Breast epithelium (tissue), 4 donors: ENCODE data around the gene C4BPB. TPM values are rescaled to one million over a fixed set of nuclear protein-coding genes. Genes with fewer than 3 reads are reported as not detected.
"Not testable (repeated sequence)": the region's sequence is repeated elsewhere in the genome, so short reads cannot be mapped to it uniquely, and the experiment has no call there.

Source experiments
- DNase-seq, 2 donors: peaks; one replicate each; pipeline ENCODE4 v3.0.0-alpha.2; 2019; ENCODE audit warnings: low spot score in 2 of 2
- H3K27ac ChIP-seq, 2 donors: fragments of 200-600 bp; sonication (generic) in 1 of 2; one replicate each; pipeline ENCODE4 v1.5.1; 2016 to 2019; ENCODE audit warnings: mild to moderate bottlenecking in 1 of 2
- H3K27me3 ChIP-seq, 2 donors: fragments of 200-600 bp; sonication (generic) in 1 of 2; one replicate each; pipeline versions ENCODE4 v1.5.1 to v1.6.0; 2017 to 2019; ENCODE audit warnings: control low read depth in 1 of 2, mild to moderate bottlenecking in 1 of 2
- H3K36me3 ChIP-seq: fragments of 200-600 bp; one replicate; pipeline ENCODE4 v1.5.1; 2019
- H3K4me1 ChIP-seq, 2 donors: fragments of 200-600 bp; sonication (generic); one replicate each; pipeline ENCODE4 v1.5.1; 2016 to 2019; ENCODE audit warnings: control low read depth in 1 of 2
- H3K4me3 ChIP-seq, 3 donors: fragments of 200-600 bp; sonication (generic); 1 replicate in 2 of 3; 2 replicates in 1 of 3; pipeline ENCODE4 v1.5.1; 2016 to 2019; ENCODE audit warnings: mild to moderate bottlenecking in 3 of 3, moderate library complexity in 2 of 3
- H3K9me3 ChIP-seq, 2 donors: fragments of 200-600 bp; sonication (generic) in 1 of 2; one replicate each; pipeline ENCODE4 v1.5.1; 2016 to 2019; ENCODE audit warnings: control low read depth in 1 of 2
- POLR2A ChIP-seq: fragments of 450-650 bp; IDR thresholded peaks from one replicate; pipeline ENCODE4 v1.6.1; 2016; ENCODE audit warnings: antibody characterized with exemption, mild to moderate bottlenecking, moderate library complexity
- POLR2AphosphoS5 ChIP-seq, 3 donors: sonication (generic); formaldehyde crosslinking; IDR thresholded peaks; one replicate each; pipeline ENCODE4 v1.6.1; 2017; ENCODE audit warnings: antibody characterized with exemption in 3 of 3
- intact Hi-C: fragments of 100-400 bp; cut with DNase I; formaldehyde crosslinking; loops from one replicate; pipeline ENCODE4 v1.15.1; 2023; ENCODE audit warnings: low total_unique reads
- total RNA-seq, 3 donors: library from RNA; depleted of rRNA; stranded (reverse); fragments of >200 nt; gene quantifications; one replicate each; pipeline ENCODE4 v1.1.0, GENCODE V29; 2016
- TF ChIP-seq, protein P1 (sequence below), 3 donors: fragments of 450-650 bp; IDR thresholded peaks; one replicate each; pipeline ENCODE4 v1.5.1; 2016 to 2017; ENCODE audit warnings: antibody characterized with exemption in 3 of 3, mild to moderate bottlenecking in 3 of 3, moderate library complexity in 3 of 3

The C4BPB gene, protein sequence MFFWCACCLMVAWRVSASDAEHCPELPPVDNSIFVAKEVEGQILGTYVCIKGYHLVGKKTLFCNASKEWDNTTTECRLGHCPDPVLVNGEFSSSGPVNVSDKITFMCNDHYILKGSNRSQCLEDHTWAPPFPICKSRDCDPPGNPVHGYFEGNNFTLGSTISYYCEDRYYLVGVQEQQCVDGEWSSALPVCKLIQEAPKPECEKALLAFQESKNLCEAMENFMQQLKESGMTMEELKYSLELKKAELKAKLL
- total RNA-seq: 1 to 10 TPM in 1 of 3 donors, under 1 TPM in 2; 0.80 to 3.1 (median 0.98) TPM

DNA sequence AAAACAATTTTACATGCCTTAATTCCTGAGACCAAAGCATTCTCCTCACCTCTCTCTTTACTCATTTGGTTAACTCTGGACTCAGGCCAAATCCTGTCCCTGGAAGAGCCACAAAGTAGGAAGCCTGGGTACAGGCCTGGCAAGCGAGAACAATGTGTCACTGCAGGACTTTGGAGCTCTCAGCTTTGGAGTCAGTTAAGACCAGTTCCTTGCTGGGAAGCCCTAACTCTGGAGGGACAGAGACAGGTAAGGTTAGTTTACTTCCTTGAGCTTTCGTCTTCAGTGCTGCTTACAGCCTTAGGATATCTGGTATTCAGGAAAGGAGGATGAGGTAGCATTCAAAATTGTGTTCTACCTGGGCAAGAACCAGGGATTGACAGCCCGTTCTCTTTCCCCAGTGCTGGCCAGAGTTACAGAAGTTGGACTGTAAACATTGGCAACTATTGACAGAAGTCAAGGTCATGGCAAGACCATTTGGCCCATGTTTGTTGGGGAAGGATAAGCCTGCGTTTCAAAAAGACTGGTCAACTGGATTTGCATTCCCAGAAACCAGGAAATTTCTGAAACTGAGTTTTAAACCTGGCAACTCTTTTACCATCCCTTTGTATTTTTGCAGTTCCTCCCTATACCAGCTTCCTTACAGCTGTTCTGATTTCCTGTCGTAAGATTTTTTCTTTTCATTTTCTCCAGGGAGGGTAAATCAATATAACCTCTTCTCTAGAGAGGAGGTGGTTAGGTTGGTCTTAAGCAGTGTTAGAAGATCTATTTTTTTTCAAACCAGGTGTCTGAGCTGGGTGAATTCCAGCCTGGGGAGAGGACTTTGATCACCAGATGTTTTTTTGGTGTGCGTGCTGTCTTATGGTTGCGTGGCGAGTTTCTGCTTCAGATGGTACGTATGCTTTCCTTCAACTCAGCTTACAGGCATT, at the start of gene C4BPB:
TSS of gene C4BPB (plus strand) at position 160 of the 926 bp plus-strand sequence. CDS start at position 832, 672 bp downstream.
- Histone ChIP-seq H3K27me3 (no peaks in the 10 kb centered on the region), H3K4me1 (no peaks in the 10 kb centered on the region), H3K36me3 (no peaks in the 10 kb centered on the region), H3K27ac (peak within 1 kb of the TSS; percentile 1 to 38), H3K9me3 (no peaks in the 10 kb centered on the region), H3K4me3 (peak within 1 kb of the TSS in 1 of 3 donors; percentile 0)
- TF ChIP-seq POLR2AphosphoS5 (IDR thresholded peaks at IDR 0.05) (no peak), POLR2A (no peak)
- TF ChIP-seq, protein P1, sequence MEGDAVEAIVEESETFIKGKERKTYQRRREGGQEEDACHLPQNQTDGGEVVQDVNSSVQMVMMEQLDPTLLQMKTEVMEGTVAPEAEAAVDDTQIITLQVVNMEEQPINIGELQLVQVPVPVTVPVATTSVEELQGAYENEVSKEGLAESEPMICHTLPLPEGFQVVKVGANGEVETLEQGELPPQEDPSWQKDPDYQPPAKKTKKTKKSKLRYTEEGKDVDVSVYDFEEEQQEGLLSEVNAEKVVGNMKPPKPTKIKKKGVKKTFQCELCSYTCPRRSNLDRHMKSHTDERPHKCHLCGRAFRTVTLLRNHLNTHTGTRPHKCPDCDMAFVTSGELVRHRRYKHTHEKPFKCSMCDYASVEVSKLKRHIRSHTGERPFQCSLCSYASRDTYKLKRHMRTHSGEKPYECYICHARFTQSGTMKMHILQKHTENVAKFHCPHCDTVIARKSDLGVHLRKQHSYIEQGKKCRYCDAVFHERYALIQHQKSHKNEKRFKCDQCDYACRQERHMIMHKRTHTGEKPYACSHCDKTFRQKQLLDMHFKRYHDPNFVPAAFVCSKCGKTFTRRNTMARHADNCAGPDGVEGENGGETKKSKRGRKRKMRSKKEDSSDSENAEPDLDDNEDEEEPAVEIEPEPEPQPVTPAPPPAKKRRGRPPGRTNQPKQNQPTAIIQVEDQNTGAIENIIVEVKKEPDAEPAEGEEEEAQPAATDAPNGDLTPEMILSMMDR (IDR thresholded peaks at IDR 0.05): no peak
- intact Hi-C loops: no loop called here
- DNase-seq: peak in 1 of 2 donors; percentile 44

DNA sequence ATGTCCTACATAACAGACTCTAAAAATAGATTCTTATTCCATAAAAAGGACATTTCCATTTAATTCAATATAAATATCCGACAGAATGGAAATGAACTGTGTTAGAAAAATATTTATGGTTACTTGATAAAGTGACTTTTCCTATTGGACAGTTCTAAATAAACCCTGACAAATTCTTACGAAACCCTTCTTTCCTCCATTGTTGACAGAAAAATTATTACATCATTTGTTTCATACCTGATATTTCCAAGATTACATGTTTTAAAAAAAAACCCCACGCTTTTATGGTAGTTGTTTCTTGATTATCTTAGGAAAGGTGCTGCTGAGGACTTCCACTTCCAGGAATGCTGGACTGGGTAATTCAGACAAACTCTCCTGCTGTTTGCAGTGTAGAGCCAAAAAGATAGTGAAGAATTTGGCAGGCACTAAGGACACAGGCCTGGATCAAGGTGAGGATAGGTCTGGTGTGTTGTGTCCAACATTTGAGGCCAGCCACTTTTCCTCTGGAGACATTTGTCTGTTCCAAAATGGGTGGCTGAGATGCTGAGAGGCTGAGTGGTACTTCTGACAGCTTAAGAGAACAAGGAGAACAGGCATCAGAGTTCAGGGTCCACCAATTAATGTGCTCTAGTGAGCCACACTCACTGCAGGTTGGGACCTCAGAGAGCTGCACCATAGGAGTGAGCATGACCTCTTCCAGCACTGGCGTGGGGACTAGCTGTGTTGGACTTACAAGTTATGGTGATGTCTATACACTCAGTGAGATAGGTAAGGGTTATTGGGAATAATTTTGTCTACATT, 49.1 kb upstream of the C4BPB start:
- H3K9me3 ChIP-seq: no peaks in the 10 kb centered on the region
- no peak for DNase-seq

DNA sequence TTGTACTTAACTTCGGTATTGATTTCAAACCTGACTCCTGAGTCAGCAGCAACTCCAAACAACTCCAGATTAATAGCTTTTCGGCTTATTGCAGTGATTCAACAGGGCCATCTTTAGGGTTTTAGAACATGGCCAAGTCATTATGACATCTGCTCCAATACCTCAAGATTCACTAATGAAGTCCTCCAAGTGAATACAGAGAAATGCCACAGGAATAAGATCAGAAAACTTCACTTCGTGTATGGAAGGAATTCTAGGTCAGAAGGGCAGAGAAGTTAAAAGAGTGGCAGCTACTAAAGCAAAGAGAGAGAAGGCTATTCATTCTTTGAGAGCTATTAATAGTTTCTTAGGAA, 48.5 kb upstream of the C4BPB start:
- intact Hi-C loops: no loop called here
- no peaks in the 10 kb centered on the region for H3K36me3 ChIP-seq
- no peaks in the 10 kb centered on the region for H3K9me3 ChIP-seq
- H3K27ac ChIP-seq: no peak overlapping the region
- TF ChIP-seq POLR2A (no peak), POLR2AphosphoS5 (IDR thresholded peaks at IDR 0.05) (no peak)
- TF ChIP-seq, protein P1 (IDR thresholded peaks at IDR 0.05): no peak
- H3K4me1 ChIP-seq: no peaks in the 10 kb centered on the region
- H3K27me3 ChIP-seq: no peaks in the 10 kb centered on the region
- no peak for DNase-seq
- H3K4me3 ChIP-seq: no peak overlapping the region

More for the DNA sequence above, 49.1 kb upstream of the C4BPB start:
- no peaks in the 10 kb centered on the region for H3K27me3 ChIP-seq
- no peak overlapping the region for H3K27ac ChIP-seq
- H3K36me3 ChIP-seq: no peaks in the 10 kb centered on the region
- H3K4me1 ChIP-seq: no peaks in the 10 kb centered on the region
- no peak overlapping the region for H3K4me3 ChIP-seq
- TF ChIP-seq POLR2AphosphoS5 (IDR thresholded peaks at IDR 0.05) (no peak), POLR2A (no peak)
- TF ChIP-seq, protein P1 (IDR thresholded peaks at IDR 0.05): no peak
- intact Hi-C loops: no loop called here

DNA sequence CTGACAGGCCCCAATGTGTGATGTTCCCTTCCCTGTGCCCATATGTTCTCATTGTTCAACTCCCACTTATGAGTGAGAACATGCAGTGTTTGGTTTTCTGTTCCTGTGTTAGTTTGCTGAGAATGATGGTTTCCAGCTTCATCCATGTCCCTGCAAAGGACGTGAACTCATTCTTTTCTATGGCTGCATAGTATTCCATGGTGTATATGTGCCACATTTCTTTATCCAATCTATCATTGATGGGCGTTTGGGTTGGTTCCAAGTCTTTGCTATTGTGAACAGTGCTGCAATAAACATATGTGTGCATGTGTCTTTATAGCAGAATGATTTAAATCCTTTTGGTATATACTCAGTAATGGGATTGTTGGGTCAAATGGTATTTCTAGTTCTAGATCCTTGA, 47.3 kb upstream of the C4BPB start:
- intact Hi-C loops, DNase-seq, H3K9me3 ChIP-seq, H3K27me3 ChIP-seq, H3K36me3 ChIP-seq, H3K4me1 ChIP-seq, H3K27ac ChIP-seq, H3K4me3 ChIP-seq: not testable (repeated sequence)

DNA sequence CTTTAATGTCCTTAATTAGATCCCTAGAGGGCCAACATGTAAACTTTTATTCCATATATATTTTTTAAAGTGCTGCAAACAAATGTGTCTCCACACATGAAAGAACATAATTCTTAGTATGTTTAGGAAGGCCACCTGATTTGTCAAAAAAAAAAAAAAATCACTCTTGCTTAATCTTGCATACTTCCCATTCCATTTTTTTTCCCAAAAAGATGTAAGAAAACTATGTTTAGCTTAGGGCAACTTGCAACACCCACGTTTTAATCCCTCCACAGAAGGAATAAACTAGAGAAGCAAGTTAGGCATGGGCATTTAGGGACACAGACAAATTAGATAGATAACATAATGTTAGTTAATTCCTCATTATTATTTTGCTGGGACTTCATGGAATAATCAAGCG, 43.2 kb upstream of the C4BPB start:
- intact Hi-C loops: no loop called here
- Histone ChIP-seq H3K36me3 (no peaks in the 10 kb centered on the region), H3K9me3 (no peaks in the 10 kb centered on the region), H3K4me1 (peaks cover 0 to 7% of the 10 kb centered on the region in 2 donors), H3K4me3 (no peak overlapping the region), H3K27me3 (no peaks in the 10 kb centered on the region), H3K27ac (no peak overlapping the region)
- no peak for TF ChIP-seq POLR2AphosphoS5 (IDR thresholded peaks at IDR 0.05)
- TF ChIP-seq, protein P1 (IDR thresholded peaks at IDR 0.05): no peak
- no peak for TF ChIP-seq POLR2A
- no peak for DNase-seq
